GM12873 (cell line): ENCODE data around the gene HCN3.

ENCODE experiments used
- TF ChIP-seq, protein P1 (sequence below): IDR thresholded peaks from 2 replicates; pipeline ENCODE4 v1.5.1; 2012; ENCODE audit warnings: low read depth, mild to moderate bottlenecking, moderate library complexity, low read length, control low read depth; ENCODE audit not compliant: insufficient read depth; ENCODE audit errors: missing control alignments

The HCN3 gene

DNA sequence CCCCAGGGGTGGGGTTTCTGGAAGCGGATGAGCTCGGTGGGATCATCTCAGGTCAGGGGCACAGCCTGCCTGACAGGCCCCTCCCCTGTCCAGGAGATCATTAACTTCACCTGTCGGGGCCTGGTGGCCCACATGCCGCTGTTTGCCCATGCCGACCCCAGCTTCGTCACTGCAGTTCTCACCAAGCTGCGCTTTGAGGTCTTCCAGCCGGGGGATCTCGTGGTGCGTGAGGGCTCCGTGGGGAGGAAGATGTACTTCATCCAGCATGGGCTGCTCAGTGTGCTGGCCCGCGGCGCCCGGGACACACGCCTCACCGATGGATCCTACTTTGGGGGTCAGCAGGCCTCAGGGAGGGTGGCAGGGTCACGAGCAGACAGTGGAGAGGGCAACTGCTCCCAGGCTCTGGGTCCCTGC is 8.4 kb downstream of the HCN3 start:
- TF ChIP-seq, protein P1, sequence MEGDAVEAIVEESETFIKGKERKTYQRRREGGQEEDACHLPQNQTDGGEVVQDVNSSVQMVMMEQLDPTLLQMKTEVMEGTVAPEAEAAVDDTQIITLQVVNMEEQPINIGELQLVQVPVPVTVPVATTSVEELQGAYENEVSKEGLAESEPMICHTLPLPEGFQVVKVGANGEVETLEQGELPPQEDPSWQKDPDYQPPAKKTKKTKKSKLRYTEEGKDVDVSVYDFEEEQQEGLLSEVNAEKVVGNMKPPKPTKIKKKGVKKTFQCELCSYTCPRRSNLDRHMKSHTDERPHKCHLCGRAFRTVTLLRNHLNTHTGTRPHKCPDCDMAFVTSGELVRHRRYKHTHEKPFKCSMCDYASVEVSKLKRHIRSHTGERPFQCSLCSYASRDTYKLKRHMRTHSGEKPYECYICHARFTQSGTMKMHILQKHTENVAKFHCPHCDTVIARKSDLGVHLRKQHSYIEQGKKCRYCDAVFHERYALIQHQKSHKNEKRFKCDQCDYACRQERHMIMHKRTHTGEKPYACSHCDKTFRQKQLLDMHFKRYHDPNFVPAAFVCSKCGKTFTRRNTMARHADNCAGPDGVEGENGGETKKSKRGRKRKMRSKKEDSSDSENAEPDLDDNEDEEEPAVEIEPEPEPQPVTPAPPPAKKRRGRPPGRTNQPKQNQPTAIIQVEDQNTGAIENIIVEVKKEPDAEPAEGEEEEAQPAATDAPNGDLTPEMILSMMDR, result no peak

DNA sequence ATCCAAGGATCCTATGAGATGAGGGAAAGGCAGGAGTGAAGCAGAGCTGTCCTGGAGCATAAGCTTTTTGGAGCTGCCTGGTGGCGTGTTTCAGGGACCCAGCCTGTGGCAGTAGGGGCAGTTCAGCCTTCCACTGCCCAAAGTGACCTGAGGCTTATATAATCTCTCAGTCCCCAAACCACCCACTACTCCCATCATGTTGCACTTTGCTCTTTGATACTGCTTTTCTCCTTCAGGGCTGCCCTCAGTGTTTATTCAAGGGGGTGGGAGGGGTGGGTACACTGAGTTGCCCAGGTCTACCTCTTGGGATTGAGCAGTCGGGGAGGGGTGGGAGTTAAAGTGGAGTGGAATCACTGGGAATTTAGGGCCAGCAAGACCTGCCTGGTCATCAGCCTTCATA is 9.3 kb downstream of the HCN3 start:
- TF ChIP-seq, protein P1, result no peak

DNA sequence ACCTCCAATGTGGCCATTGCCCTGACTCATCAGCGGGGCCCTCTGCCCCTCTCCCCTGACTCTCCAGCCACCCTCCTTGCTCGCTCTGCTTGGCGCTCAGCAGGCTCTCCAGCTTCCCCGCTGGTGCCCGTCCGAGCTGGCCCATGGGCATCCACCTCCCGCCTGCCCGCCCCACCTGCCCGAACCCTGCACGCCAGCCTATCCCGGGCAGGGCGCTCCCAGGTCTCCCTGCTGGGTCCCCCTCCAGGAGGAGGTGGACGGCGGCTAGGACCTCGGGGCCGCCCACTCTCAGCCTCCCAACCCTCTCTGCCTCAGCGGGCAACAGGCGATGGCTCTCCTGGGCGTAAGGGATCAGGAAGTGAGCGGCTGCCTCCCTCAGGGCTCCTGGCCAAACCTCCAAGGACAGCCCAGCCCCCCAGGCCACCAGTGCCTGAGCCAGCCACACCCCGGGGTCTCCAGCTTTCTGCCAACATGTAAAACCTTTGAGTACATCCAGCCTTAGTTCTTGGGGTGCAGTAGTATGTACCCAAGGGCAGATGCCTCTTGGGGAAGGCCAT is 10.8 kb downstream of the HCN3 start:
- TF ChIP-seq, protein P1, result no peak

DNA sequence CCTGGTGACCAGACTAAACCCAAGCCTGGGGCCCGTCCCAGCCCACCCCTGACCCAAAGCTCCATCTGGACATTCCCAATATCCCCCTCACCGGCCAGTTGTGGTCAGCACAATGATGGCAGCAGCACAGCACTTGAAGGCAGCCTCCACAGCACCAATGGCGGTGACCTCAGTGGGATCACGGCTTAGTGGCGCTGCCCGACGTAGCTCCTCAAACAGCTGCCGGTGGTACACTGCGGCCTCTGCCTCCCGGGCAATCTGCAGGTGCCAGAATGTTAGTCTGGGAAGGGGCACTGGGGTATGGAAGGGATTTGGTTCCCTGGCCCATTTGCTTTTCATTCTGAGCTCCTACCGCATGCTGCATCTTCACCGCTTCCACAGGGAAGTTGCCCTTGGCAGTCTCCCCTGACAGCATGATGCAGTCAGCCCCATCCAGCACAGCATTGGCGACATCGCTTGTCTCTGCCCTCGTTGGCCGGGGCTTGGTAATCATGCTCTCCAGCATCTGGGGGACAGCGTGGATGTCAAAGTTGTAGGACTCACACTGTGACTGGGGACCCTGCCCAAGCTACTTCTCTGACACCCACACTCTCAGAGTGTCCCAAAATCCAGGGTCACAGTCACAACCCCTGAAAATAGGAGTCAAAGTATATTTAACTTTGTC is 16.0 kb downstream of the HCN3 start:
- TF ChIP-seq, protein P1, result no peak

DNA sequence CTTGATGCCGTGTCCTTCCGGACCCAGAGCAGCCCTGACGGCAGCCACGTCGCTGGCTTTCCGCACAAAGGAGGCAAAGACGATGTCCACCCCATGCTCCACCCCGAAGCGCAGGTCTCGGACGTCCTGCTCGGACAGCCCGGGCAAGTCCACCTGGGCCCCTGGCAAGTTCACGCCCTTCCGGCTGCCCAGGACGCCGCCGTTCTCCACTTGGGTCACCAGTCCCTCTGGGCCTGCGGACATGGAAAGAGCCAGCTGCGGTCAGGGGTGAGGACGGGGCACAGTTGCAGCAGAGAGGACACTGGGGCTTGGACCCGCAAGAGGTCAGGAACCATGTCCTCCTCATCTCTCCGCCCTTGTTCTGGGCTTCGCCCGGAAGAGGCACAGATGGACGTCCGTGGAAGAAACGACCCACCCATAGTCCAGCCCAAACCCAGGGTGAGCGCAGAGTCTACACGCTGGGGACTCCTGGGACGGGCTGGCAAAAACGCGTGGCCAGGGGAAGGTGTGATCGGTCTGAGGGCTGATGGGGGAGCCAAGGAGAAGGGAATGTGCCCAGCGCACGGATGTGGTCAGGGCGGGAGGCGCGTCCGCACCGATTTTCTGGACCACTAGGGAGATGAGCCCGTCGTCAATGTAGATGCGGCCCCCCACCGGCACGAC is 17.4 kb downstream of the HCN3 start:
- TF ChIP-seq, protein P1, result no peak

DNA sequence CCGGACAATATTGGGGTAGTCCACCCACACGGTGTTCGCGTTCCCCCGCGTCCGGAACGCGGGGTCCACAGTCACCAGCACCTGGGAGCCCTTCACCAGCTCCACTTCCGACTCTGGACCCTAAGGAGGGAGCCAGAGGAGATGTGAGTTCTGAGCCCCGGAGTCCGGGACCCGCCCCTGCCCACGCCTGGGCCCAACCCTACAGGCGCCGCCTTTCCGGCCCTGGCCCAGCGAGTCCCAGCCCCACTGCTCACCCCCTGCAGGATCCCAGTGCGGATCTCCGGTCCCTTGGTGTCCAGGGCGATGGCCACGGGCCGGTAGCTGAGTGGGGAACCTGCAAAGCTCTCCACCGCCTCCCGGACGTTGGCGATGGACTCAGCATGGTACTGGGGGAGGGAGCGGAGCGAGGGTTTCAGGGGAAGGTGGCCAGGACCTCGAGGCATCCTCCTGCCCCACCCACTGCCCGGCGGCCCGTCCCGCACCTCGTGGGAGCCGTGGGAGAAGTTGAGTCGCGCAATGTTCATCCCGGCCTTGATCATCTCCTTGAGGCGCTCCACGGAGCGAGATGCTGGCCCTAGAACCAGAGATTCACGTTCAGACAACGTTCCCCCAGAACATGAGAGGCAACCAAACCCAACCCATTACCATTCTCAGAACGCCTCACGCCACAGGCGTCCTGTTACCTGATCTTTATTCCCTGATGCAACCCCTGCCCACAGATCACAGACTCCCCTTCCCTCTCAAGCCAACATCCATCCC is 18.1 kb downstream of the HCN3 start:
- TF ChIP-seq, protein P1, result no peak

DNA sequence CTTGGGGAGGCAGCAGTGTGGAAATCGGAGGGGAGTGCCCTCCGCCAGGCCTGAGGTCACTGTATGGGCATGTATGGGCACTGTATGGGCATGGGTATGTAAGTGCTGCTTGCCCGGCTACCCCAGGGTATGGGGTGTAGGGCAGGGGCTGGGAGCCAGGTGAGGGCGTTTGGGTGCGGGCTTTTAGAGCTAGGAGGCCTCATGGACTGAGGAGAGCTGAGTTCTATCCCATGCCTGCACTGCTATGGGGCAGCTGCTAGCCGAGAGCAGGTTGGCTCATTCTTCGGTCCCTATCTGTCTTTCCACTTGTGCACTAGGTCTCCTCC is 18.6 kb downstream of the HCN3 start:
- TF ChIP-seq, protein P1, result no peak
